ENCODE results near the gene ZNF888.

GRCh38 chr19:52857378-52858191 lies 65.6 kb downstream of the ZNF888 start, which contains the start of gene ZNF468:
- TF ChIP-seq CTCF (IDR thresholded peaks at IDR 0.05) = peak in 1 of 5 experiments; percentile 16
- TF ChIP-seq POLR2A (IDR thresholded peaks at IDR 0.05) = peak in 1 of 2 donors; percentile 38
- peak in 1 of 2 donors; percentile 68 for TF ChIP-seq EP300 (IDR thresholded peaks at IDR 0.05)
